Measurements from ENCODE around the gene HRH4.

GRCh38 chr18:24490539-24490938 is 30.1 kb downstream of the HRH4 start:
- TF ChIP-seq CTCF (IDR thresholded peaks at IDR 0.05): no peak
- TF ChIP-seq POLR2AphosphoS5 (IDR thresholded peaks at IDR 0.05): no peak
- TF ChIP-seq POLR2A (IDR thresholded peaks at IDR 0.05): no peak
